ENCODE results near the gene TSKU.
"Not testable (repeated sequence)": the region's sequence is repeated elsewhere in the genome, so short reads cannot be mapped to it uniquely, and the experiment has no call there.

The TSKU gene

GRCh38 chr11:76826508-76826907, 43.4 kb downstream of the TSKU start:
- H3K4me1 ChIP-seq (ENCODE audit: control insufficient read depth, insufficient read depth, low read length): peaks cover 11% of the 10 kb centered on the region
- not testable (repeated sequence) for H3K36me3 ChIP-seq (ENCODE audit: control insufficient read depth, insufficient read depth, low read length); H3K4me3 ChIP-seq (ENCODE audit: low read depth, low read length); H3K27me3 ChIP-seq (ENCODE audit: control insufficient read depth, insufficient read depth, low read length); H3K9me3 ChIP-seq (ENCODE audit: control insufficient read depth, insufficient read depth, low read length); H3K9ac ChIP-seq (ENCODE audit: low read depth, low read length)

GRCh38 chr11:76827005-76827404, 43.8 kb downstream of the TSKU start:
- H3K4me3 ChIP-seq (ENCODE audit: low read depth, low read length); H3K36me3 ChIP-seq (ENCODE audit: control insufficient read depth, insufficient read depth, low read length); H3K9me3 ChIP-seq (ENCODE audit: control insufficient read depth, insufficient read depth, low read length); H3K9ac ChIP-seq (ENCODE audit: low read depth, low read length); H3K27me3 ChIP-seq (ENCODE audit: control insufficient read depth, insufficient read depth, low read length): not testable (repeated sequence)
- peaks cover 11% of the 10 kb centered on the region for H3K4me1 ChIP-seq (ENCODE audit: control insufficient read depth, insufficient read depth, low read length)

DNA sequence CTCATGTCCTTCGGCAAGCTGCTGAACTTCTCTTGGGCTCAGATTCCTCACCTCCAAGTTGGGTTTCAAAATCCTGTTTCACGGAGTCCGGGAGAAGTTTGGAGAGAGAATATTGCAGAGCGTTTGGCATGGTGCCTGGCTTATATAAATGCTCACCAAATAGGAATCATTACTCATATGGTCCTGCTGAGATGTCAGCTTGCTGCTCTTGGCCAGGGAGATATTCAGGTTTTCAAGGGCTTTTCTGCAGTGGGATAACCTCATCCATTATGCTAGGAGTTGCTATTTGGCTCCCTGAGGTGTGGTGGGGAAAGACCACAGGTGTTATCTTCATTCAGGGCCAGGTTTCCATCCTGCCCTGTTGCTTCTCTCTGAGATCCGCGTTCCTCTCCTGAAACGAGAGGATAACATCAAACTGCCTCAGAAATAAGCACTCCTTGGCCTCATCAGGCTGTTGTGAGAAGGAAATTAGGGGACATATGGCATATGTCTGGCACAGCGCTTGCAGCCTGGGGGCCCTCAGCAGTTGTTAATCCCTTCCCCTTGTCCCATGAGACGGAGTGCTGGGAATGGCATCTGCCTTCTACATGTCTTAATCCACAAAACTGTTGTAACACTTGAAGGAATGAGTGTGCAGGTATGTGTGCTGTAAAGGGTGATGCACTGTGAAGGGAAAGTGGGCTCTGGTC, 47.6 kb downstream of the TSKU start:
- Histone ChIP-seq H3K27me3 (ENCODE audit: control insufficient read depth, insufficient read depth, low read length) (no peaks in the 10 kb centered on the region), H3K36me3 (ENCODE audit: control insufficient read depth, insufficient read depth, low read length) (no peaks in the 10 kb centered on the region), H3K4me1 (ENCODE audit: control insufficient read depth, insufficient read depth, low read length) (no peaks in the 10 kb centered on the region), H3K9ac (ENCODE audit: low read depth, low read length) (no peak overlapping the region), H3K9me3 (ENCODE audit: control insufficient read depth, insufficient read depth, low read length) (no peaks in the 10 kb centered on the region), H3K4me3 (ENCODE audit: low read depth, low read length) (no peak overlapping the region)

GRCh38 chr11:76831686-76832310, 48.6 kb downstream of the TSKU start:
- Histone ChIP-seq H3K9ac (ENCODE audit: low read depth, low read length) (no peak overlapping the region), H3K4me3 (ENCODE audit: low read depth, low read length) (no peak overlapping the region), H3K9me3 (ENCODE audit: control insufficient read depth, insufficient read depth, low read length) (no peaks in the 10 kb centered on the region), H3K36me3 (ENCODE audit: control insufficient read depth, insufficient read depth, low read length) (no peaks in the 10 kb centered on the region), H3K4me1 (ENCODE audit: control insufficient read depth, insufficient read depth, low read length) (no peaks in the 10 kb centered on the region), H3K27me3 (ENCODE audit: control insufficient read depth, insufficient read depth, low read length) (no peaks in the 10 kb centered on the region)

DNA sequence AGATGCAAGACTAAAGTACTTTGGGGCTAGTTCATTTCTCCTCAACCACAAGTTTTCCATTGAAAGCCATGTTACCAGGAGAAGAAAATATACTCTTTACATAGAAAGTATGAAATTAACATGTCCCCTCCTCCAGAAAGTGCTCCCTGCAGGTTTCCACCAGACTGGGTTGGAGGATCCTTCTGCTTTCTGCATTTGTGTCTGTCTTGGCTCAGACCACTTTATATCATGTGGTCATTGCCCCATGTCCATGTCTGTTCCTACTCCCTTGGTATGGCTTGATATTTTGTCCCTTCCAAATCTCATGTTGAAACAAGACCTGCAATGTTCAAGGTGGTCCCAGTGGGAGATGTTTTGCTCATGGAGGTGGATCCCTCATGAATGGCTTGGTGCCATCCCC, 49.2 kb downstream of the TSKU start:
- H3K4me1 ChIP-seq (ENCODE audit: control insufficient read depth, insufficient read depth, low read length): no peaks in the 10 kb centered on the region
- H3K9me3 ChIP-seq (ENCODE audit: control insufficient read depth, insufficient read depth, low read length): no peaks in the 10 kb centered on the region
- H3K36me3 ChIP-seq (ENCODE audit: control insufficient read depth, insufficient read depth, low read length): no peaks in the 10 kb centered on the region
- no peaks in the 10 kb centered on the region for H3K27me3 ChIP-seq (ENCODE audit: control insufficient read depth, insufficient read depth, low read length)
- no peak overlapping the region for H3K4me3 ChIP-seq (ENCODE audit: low read depth, low read length)
- no peak overlapping the region for H3K9ac ChIP-seq (ENCODE audit: low read depth, low read length)

- Histone ChIP-seq H3K4me3 (ENCODE audit: low read depth, low read length) (no peak overlapping the region), H3K9me3 (ENCODE audit: control insufficient read depth, insufficient read depth, low read length) (no peaks in the 10 kb centered on the region), H3K9ac (ENCODE audit: low read depth, low read length) (no peak overlapping the region), H3K27me3 (ENCODE audit: control insufficient read depth, insufficient read depth, low read length) (no peaks in the 10 kb centered on the region), H3K36me3 (ENCODE audit: control insufficient read depth, insufficient read depth, low read length) (no peaks in the 10 kb centered on the region), H3K4me1 (ENCODE audit: control insufficient read depth, insufficient read depth, low read length) (no peaks in the 10 kb centered on the region)
These were observed 51.0 kb downstream of the TSKU start for GRCh38 chr11:76834151-76834550.

DNA sequence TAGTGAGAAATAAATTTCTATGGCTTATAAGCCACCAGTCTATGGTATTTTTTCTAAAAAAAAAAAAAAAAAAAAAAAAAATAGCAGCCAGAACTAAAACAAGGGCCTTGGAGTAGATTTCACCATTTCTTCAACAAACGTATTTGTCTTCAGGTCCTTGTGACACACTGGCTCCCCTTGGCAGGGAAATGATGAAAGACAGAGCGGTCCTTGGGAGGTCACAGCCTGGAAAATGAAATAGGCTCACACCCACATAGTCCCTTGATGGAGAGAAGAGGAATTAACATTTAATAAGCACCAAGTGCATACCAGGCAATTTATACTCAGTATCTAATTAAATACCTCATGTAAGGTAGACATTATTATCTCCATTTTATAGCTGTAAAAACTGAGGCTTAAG, 51.9 kb downstream of the TSKU start:
- H3K4me1 ChIP-seq (ENCODE audit: control insufficient read depth, insufficient read depth, low read length): no peaks in the 10 kb centered on the region
- H3K4me3 ChIP-seq (ENCODE audit: low read depth, low read length): no peak overlapping the region
- no peaks in the 10 kb centered on the region for H3K9me3 ChIP-seq (ENCODE audit: control insufficient read depth, insufficient read depth, low read length)
- H3K36me3 ChIP-seq (ENCODE audit: control insufficient read depth, insufficient read depth, low read length): no peaks in the 10 kb centered on the region
- H3K27me3 ChIP-seq (ENCODE audit: control insufficient read depth, insufficient read depth, low read length): no peaks in the 10 kb centered on the region
- no peak overlapping the region for H3K9ac ChIP-seq (ENCODE audit: low read depth, low read length)

DNA sequence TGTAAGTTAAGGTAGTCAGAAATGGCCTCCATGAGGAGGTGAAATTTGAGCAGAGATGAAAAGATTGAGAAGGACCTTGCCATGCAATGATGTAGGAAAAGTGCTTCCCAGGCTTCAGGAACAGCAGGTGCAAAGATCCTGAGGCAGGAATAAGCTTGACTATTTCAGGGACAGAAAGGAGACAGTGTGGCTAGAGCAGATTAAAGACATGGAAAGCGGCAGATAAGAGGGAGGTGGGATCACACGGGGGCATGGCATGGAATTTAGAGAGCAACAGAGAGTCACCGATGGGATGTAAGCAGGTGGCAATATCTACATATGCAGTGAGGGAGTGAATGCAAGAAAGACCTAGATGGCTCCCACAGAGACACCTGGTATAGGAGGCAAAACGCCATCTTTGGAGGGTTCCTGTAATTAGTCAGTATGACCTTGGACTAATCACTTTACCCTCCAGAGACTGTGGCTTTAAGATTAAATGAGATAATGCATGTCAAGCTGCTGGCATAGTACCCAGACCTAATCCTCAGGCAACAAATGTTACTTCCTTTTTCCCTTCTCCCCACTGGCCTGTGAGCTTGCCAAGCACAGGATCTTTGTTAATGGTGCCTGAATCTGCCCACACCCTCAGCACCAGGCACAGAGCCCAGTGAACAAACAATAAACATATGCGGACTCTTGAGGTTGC, 52.9 kb downstream of the TSKU start:
- H3K9me3 ChIP-seq (ENCODE audit: control insufficient read depth, insufficient read depth, low read length): no peaks in the 10 kb centered on the region
- H3K4me1 ChIP-seq (ENCODE audit: control insufficient read depth, insufficient read depth, low read length): no peaks in the 10 kb centered on the region
- no peak overlapping the region for H3K9ac ChIP-seq (ENCODE audit: low read depth, low read length)
- H3K4me3 ChIP-seq (ENCODE audit: low read depth, low read length): no peak overlapping the region
- no peaks in the 10 kb centered on the region for H3K36me3 ChIP-seq (ENCODE audit: control insufficient read depth, insufficient read depth, low read length)
- no peaks in the 10 kb centered on the region for H3K27me3 ChIP-seq (ENCODE audit: control insufficient read depth, insufficient read depth, low read length)

- Histone ChIP-seq H3K4me3 (ENCODE audit: low read depth, low read length) (no peak overlapping the region), H3K9ac (ENCODE audit: low read depth, low read length) (no peak overlapping the region)
These were observed 53.6 kb downstream of the TSKU start for GRCh38 chr11:76836613-76837291.

GRCh38 chr11:76837696-76838677, 54.8 kb downstream of the TSKU start:
- Histone ChIP-seq H3K4me3 (ENCODE audit: low read depth, low read length) (no peak overlapping the region), H3K9ac (ENCODE audit: low read depth, low read length) (no peak overlapping the region), H3K9me3 (ENCODE audit: control insufficient read depth, insufficient read depth, low read length) (no peaks in the 10 kb centered on the region), H3K36me3 (ENCODE audit: control insufficient read depth, insufficient read depth, low read length) (no peaks in the 10 kb centered on the region), H3K4me1 (ENCODE audit: control insufficient read depth, insufficient read depth, low read length) (peaks cover 2% of the 10 kb centered on the region), H3K27me3 (ENCODE audit: control insufficient read depth, insufficient read depth, low read length) (no peaks in the 10 kb centered on the region)

More at GRCh38 chr11:76836613-76837291, 53.6 kb downstream of the TSKU start:
- Histone ChIP-seq H3K4me1 (ENCODE audit: control insufficient read depth, insufficient read depth, low read length) (peaks cover 2% of the 10 kb centered on the region), H3K36me3 (ENCODE audit: control insufficient read depth, insufficient read depth, low read length) (no peaks in the 10 kb centered on the region), H3K27me3 (ENCODE audit: control insufficient read depth, insufficient read depth, low read length) (no peaks in the 10 kb centered on the region), H3K9me3 (ENCODE audit: control insufficient read depth, insufficient read depth, low read length) (no peaks in the 10 kb centered on the region)

DNA sequence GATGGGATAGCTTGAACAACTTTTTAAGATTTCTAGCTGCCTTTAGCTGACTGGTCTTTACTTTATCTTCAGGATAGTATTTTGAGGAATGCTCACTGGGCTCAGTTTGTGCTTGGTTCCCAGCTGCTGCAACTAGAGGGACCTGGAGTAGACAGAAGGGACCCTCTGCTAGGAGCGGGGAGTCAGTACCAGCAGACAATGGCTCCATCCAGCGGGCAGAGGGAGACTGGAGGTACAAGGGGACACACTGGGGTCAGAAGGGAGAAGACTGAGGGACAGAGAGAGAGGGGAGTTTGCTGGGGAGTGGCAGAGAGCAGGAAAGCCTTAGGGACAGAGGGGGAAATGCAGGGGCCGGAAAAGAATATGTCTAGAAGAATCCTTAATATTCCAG, 55.5 kb downstream of the TSKU start:
- H3K4me1 ChIP-seq (ENCODE audit: control insufficient read depth, insufficient read depth, low read length): peaks cover 2% of the 10 kb centered on the region
- no peaks in the 10 kb centered on the region for H3K27me3 ChIP-seq (ENCODE audit: control insufficient read depth, insufficient read depth, low read length)

More for the DNA sequence above, 55.5 kb downstream of the TSKU start:
- no peaks in the 10 kb centered on the region for H3K9me3 ChIP-seq (ENCODE audit: control insufficient read depth, insufficient read depth, low read length)
- no peak overlapping the region for H3K9ac ChIP-seq (ENCODE audit: low read depth, low read length)
- H3K4me3 ChIP-seq (ENCODE audit: low read depth, low read length): no peak overlapping the region
- no peaks in the 10 kb centered on the region for H3K36me3 ChIP-seq (ENCODE audit: control insufficient read depth, insufficient read depth, low read length)
